Keratinocyte (primary cell): ENCODE measurements around the gene JAM3. TPM values are rescaled to one million over a fixed set of nuclear protein-coding genes. Genes with fewer than 3 reads are reported as not detected.

Source experiments
- DNase-seq: peaks from one replicate; pipeline ENCODE4 v3.0.0-alpha.2; 2011; ENCODE audit warnings: low read depth, missing footprints, low spot score
- FAIRE-seq: peaks from 2 replicates; lab custom pipeline; 2011; peaks lifted over from hg19 to GRCh38; lab: Jason Lieb, UNC
- H2AFZ ChIP-seq: 2 replicates; pipeline ENCODE4 v1.6.0; 2012; ENCODE audit warnings: low read length, control low read depth, inconsistent platforms; ENCODE audit not compliant: control insufficient read depth
- H3K27ac ChIP-seq: 2 replicates; pipeline ENCODE4 v1.5.1; 2011; ENCODE audit warnings: low read length; ENCODE audit not compliant: control insufficient read depth, insufficient read depth
- H3K27me3 ChIP-seq: 3 replicates; pipeline ENCODE4 v1.6.0; 2011; ENCODE audit warnings: low read length; ENCODE audit not compliant: control insufficient read depth, insufficient read depth; ENCODE audit errors: extremely low read depth
- H3K36me3 ChIP-seq, 2 experiments: 2 replicates in 1 of 2; 3 replicates in 1 of 2; pipeline ENCODE4 v1.5.1; 2011; ENCODE audit warnings: low read length in 2 of 2, mild to moderate bottlenecking in 1 of 2; ENCODE audit not compliant: control insufficient read depth in 2 of 2, insufficient read depth in 2 of 2; ENCODE audit errors: extremely low read depth in 1 of 2
- H3K4me1 ChIP-seq: 3 replicates; pipeline ENCODE4 v1.5.1; 2011; ENCODE audit warnings: low read length; ENCODE audit not compliant: control insufficient read depth, insufficient read depth; ENCODE audit errors: extremely low read depth
- H3K4me2 ChIP-seq: 3 replicates; pipeline ENCODE4 v1.6.0; 2011; ENCODE audit warnings: low read depth, low read length; ENCODE audit not compliant: control insufficient read depth, insufficient read depth; ENCODE audit errors: extremely low read depth
- H3K4me3 ChIP-seq, 3 experiments: fragments of 200-600 bp in 1 of 3; sonication (generic) in 1 of 3; 2 replicates in 2 of 3; 3 replicates in 1 of 3; pipeline ENCODE4 v1.5.1; 2011 to 2016; ENCODE audit warnings: low read length in 3 of 3, mild to moderate bottlenecking in 3 of 3, control low read depth in 2 of 3, inconsistent platforms in 1 of 3, low read depth in 1 of 3, mixed read lengths in 1 of 3, mixed run types in 1 of 3, moderate library complexity in 1 of 3; ENCODE audit not compliant: control insufficient read depth in 2 of 3, insufficient read depth in 2 of 3; ENCODE audit errors: extremely low read depth in 1 of 3
- H3K79me2 ChIP-seq: 2 replicates; pipeline ENCODE4 v1.6.0; 2012; ENCODE audit warnings: low read length; ENCODE audit not compliant: control insufficient read depth, insufficient read depth
- H3K9ac ChIP-seq: 3 replicates; pipeline ENCODE4 v1.6.0; 2011; ENCODE audit warnings: low read length; ENCODE audit not compliant: control insufficient read depth, insufficient read depth; ENCODE audit errors: extremely low read depth
- H3K9me1 ChIP-seq: 3 replicates; pipeline ENCODE4 v1.6.0; 2011; ENCODE audit warnings: low read length; ENCODE audit not compliant: control insufficient read depth, insufficient read depth; ENCODE audit errors: extremely low read depth
- H3K9me3 ChIP-seq: 2 replicates; pipeline ENCODE4 v1.5.1; 2012; ENCODE audit warnings: low read depth, low read length; ENCODE audit not compliant: control insufficient read depth
- H4K20me1 ChIP-seq: 3 replicates; pipeline ENCODE4 v1.6.0; 2011; ENCODE audit warnings: low read length; ENCODE audit not compliant: control insufficient read depth, insufficient read depth; ENCODE audit errors: extremely low read depth
- CTCF ChIP-seq, 3 experiments: IDR thresholded peaks in 1 of 3; conservative IDR thresholded peaks in 1 of 3; optimal IDR thresholded peaks in 1 of 3; 2 replicates in 2 of 3; 3 replicates in 1 of 3; pipeline versions ENCODE3 to v1.5.1; 2011; ENCODE audit warnings: low read length in 3 of 3, mild to moderate bottlenecking in 3 of 3, moderate library complexity in 2 of 3, control low read depth in 1 of 3, inconsistent platforms in 1 of 3; ENCODE audit not compliant: insufficient read depth in 2 of 3; ENCODE audit errors: extremely low read depth in 1 of 3
- EZH2 ChIP-seq: IDR thresholded peaks from one replicate; pipeline ENCODE4 v1.6.1; 2012; ENCODE audit warnings: inconsistent platforms, mild to moderate bottlenecking, low read length, moderate library complexity
- dilution Hi-C: fragments of 300-500 bp; cut with MboI; formaldehyde crosslinking; loops from one replicate; pipeline ENCODE4 v1.7.0; 2020; ENCODE audit warnings: low sequenced_read_pairs; ENCODE audit not compliant: extremely low pct_ligation_motif_present
- polyA plus RNA-seq, 5 experiments: library from polyadenylated mRNA; depleted of rRNA in 3 of 5; stranded (reverse) in 3 of 5; stranded (forward) in 1 of 5; unstranded in 1 of 5; fragments of >200 nt; gene quantifications; 1 replicate in 1 of 5; 2 replicates in 3 of 5; 3 replicates in 1 of 5; pipeline versions ENCODE4 v1.2.1 to v1.2.3, GENCODE V29; 2011 to 2012; ENCODE audit warnings: missing spikeins in 2 of 5, low read depth in 1 of 5, low replicate concordance in 1 of 5

JAM3 gene
- polyA plus RNA-seq, 1 donor (not counting 4 experiments of a cell fraction or from before 2014, with no cell fraction given) = 11.4 TPM

DNA sequence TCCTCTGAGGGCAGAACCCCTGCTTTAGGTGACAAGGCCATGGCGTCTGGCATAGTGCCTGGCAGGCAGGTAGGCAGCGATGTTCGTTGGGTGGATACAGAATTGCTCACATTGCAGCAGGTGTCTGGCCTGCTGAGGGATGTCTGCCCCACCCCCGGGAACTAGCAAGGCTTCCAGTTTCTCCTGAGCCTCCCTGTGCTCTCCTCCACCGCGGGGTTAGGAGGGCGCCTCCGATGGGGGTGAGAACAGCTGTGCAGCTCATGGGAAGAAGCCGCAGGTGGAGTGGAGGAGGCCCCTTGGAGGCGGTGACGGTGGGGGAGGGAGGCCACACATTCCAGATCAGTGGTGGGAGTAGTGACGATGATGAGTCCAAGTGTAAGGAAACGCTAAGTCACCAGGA is 48.3 kb upstream of the JAM3 start:
- Histone ChIP-seq H3K27ac (no peak overlapping the region), H3K9me3 (no peaks in the 10 kb centered on the region), H3K9ac (no peak overlapping the region), H3K4me2 (no peak overlapping the region), H2AFZ (no peak overlapping the region), H3K4me1 (peaks cover 19% of the 10 kb centered on the region), H3K9me1 (no peaks in the 10 kb centered on the region), H3K36me3 (no peaks in the 10 kb centered on the region), H3K27me3 (peaks cover 7% of the 10 kb centered on the region), H3K4me3 (no peak overlapping the region), H3K79me2 (no peaks in the 10 kb centered on the region), H4K20me1 (no peaks in the 10 kb centered on the region)
- dilution Hi-C loops = no loop called here
- TF ChIP-seq CTCF (optimal IDR thresholded peaks at IDR 0.05 in 1 of 3, IDR thresholded peaks at IDR 0.05 in 1 of 3, conservative IDR thresholded peaks at IDR 0.05 in 1 of 3; ENCODE audit: extremely low read depth in 1 of 3, insufficient read depth in 2 of 3, low read length in 3 of 3) = no peak
- no peak for TF ChIP-seq EZH2
- FAIRE-seq (no peak), DNase-seq (no peak)

DNA sequence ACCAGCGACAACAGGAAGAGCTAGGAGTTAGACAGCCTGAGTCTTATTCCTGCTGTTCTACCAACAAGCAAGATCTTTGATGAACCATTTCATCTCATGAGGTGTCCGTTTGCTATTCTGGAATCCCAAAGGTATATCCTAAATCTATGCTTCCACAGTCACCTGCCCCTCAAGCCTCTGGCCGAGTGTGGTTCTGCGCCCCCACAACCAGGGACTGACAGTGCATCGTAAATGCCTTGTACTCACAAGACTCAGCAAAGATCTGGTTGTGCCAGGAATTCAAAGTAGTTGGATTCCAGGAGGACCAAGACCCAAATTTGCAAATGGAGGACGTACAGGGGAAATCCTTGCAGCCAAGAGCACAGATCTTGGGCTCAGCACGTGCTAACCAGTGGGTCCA is 47.5 kb upstream of the JAM3 start:
- H2AFZ ChIP-seq = no peak overlapping the region
- H4K20me1 ChIP-seq = no peaks in the 10 kb centered on the region
- FAIRE-seq (no peak), DNase-seq (no peak)
- peaks cover 26% of the 10 kb centered on the region for H3K4me1 ChIP-seq
- no peaks in the 10 kb centered on the region for H3K36me3 ChIP-seq
- TF ChIP-seq EZH2 = no peak
- TF ChIP-seq CTCF (optimal IDR thresholded peaks at IDR 0.05 in 1 of 3, IDR thresholded peaks at IDR 0.05 in 1 of 3, conservative IDR thresholded peaks at IDR 0.05 in 1 of 3; ENCODE audit: extremely low read depth in 1 of 3, insufficient read depth in 2 of 3, low read length in 3 of 3) = no peak
- no peaks in the 10 kb centered on the region for H3K79me2 ChIP-seq
- H3K27me3 ChIP-seq = peaks cover 7% of the 10 kb centered on the region
- no peaks in the 10 kb centered on the region for H3K9me1 ChIP-seq
- H3K9me3 ChIP-seq = no peaks in the 10 kb centered on the region
- H3K27ac ChIP-seq = no peak overlapping the region
- H3K4me3 ChIP-seq = no peak overlapping the region
- no peak overlapping the region for H3K9ac ChIP-seq
- H3K4me2 ChIP-seq = no peak overlapping the region
- dilution Hi-C loops = no loop called here
